UCSD-AML1 (cell line): Measurements from ENCODE around the gene CHRM5.
"Not testable (repeated sequence)": the region's sequence is repeated elsewhere in the genome, so short reads cannot be mapped to it uniquely, and the experiment has no call there.

Experiments
- DNase-seq: peaks from one replicate; lab custom pipeline; 2025; ENCODE audit not compliant: unreplicated experiment; lab: John Stamatoyannopoulos, UW

Gene CHRM5

DNA sequence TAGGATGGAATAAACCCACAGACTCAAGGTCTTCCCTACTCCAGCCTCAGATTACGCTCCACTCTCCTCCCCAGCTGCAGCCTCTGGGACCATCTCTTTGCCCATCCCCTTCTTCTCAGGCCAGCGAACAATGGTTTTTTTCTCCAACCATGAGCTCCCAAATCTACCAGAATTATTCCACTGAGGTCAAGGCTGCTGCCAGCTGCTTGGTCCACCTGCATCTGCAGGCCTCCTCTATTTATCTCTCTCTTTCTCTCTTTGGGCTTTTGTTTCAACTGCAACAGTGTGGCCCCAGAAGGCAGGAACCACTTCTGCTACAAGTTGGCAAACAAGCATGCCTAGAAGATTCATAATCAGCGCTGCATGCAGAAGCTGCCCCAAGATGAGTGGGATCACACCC lies 19.1 kb downstream of the CHRM5 start:
- DNase-seq: no peak

DNA sequence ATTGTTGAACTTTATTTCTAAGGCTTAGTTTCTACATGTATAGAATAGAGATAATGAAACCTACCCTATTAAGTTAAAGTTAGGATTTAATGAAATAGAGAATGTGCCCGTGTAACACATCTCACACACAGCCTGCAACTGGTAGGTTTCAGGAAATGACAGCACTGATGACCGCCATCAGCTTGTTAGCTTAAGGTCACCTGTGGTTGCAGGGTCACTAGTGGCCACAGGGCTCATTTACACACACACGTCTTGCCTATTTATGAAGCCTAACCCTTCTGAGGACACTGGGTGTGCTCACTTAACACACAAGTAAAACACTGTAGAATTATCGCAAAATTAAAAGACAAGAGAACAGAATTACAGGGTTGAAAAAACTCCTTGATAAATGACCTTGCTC lies 20.1 kb downstream of the CHRM5 start:
- no peak for DNase-seq

DNA sequence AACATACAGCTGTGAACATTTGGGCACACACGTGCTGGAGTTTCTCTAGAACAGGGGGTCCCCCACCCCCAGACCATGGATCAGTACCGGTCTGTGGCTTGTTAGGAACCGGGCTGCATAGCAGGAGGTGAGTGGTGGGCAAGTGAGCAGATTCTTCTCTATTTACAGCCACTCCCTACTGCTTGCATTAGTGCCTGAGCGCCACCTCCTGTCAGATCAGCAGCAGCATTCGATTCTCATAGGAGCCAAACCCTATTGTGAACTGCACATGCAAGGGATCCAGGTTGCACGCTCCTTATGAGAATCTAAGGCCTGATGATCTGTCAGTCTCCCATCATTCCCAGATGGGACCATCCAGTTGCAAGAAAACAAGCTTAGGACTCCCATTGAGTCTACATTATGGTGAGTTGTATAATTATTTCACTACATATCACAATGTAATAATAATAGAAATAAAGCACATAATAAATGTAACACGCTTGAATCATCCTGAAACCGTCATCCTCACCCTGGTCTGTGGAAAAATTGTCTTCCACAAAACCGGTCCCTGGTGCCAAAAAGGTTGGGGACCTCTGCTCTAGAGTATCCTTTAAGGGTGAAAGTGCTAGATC lies 25.8 kb downstream of the CHRM5 start:
- DNase-seq: peak; percentile 32

GRCh38 chr15:33995666-33996065 lies 27.4 kb downstream of the CHRM5 start:
- not testable (repeated sequence) for DNase-seq

- DNase-seq: no peak
These were observed 33.2 kb downstream of the CHRM5 start for GRCh38 chr15:34001536-34001935.

GRCh38 chr15:34006381-34006780 lies 38.1 kb downstream of the CHRM5 start:
- no peak for DNase-seq

DNA sequence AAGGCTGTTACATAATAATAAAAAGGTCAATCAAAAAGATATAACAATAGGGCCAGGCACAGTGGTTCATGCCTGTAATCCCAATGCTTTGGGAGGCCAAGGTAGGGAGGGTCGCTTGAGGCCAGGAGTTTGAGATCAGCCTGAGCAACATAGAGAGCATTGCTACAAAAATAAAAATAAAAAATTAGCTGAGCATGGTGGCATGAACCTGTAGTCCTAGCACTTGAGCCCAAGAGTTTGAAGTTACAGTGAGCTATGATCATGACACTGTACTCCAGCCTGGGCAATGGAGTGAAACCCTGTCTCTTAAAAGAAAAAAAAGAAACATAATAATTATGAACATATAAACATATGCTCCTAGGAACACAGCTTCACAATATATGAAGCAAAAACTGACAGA lies 41.4 kb downstream of the CHRM5 start:
- no peak for DNase-seq

DNA sequence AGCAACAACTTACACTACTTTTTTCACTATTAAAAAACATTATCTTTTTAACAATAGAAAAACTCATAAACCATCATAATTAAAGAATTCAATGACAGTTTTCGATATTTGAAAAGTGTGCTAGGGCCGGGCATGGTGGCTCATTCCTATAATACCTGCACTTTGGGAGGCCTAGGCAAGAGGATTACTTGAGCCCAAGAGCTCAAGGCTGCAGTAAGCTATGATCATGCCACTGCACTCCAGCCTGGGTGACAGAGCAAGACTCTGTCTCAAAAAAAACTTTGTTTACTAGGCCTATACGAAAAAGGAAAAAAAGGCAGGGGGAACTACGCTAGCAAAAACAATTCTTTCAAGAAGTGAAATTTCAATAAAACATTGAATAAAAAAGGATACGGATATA lies 42.6 kb downstream of the CHRM5 start:
- no peak for DNase-seq

DNA sequence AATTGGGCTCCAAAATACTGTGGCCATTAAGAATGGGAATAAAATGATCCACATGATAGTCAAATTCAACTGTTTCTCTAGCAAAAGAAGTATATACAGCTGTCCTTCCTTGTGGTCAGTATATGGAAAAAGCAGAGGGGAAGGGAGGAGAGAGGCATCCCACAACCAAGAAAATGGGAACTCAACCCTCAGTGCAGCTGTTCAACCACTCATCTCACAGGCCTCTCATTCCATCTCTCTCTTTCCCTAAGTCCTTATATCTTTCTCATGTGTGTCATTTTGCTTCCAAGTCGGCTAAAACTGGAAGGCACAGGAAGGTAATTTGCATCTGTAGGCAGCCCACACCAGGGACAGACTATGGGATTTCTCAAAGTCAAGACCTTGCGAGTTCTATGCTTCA lies 43.2 kb downstream of the CHRM5 start:
- no peak for DNase-seq

- no peak for DNase-seq
These were observed 44.2 kb downstream of the CHRM5 start for GRCh38 chr15:34012461-34013028.

- DNase-seq: no peak
These were observed 45.4 kb downstream of the CHRM5 start for GRCh38 chr15:34013746-34014145.

- no peak for DNase-seq
These were observed 46.3 kb downstream of the CHRM5 start for GRCh38 chr15:34014556-34014955.

DNA sequence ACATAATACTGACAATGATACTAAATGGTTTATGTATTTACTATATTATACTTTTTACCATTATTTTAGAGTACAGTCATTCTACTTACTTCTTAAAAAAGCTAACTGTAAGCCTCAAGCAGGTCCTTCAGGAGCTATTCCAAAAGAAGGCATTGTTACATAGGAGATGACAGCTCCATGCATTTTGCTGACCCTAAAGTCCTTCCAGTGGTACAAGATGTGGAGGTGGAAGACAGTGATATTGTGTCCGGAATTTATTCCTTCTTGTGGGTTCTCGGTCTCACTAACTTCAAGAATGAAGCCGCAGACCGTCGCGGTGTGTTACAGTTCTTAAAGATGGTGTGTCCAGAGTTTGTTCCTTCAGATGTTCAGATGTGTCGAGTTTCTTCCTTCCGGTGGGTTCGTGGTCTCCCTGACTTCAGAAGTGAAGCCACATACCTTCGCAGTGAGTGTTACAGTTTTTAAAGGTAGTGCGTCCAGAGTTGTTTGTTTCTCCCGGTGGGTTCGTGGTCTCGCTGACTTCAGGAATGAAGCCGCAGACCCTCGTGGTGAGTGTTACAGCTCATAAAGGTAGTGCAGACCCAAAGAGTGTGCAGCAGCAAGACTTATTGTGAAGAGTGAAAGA lies 49.8 kb downstream of the CHRM5 start:
- DNase-seq: no peak

DNA sequence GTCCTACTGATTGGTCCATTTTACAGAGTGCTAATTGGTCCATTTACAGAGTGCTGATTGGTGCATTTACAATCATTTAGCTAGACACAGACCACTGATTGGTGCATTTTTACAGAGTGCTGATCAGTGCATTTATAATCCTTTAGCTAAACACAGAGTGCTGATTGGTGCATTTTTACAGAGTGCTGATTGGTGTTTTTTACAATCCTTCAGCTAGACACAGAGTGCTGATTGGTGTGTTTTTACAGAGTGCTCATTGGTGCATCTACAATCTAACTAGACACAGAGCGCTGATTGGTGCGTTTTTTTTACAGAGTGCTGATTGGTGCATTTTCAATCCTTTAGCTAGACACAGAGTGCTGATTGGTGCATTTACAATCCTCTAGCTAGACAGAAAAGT lies 50.4 kb downstream of the CHRM5 start:
- DNase-seq: not testable (repeated sequence)

- no peak for DNase-seq
These were observed 51.2 kb downstream of the CHRM5 start for GRCh38 chr15:34019369-34019990.

GRCh38 chr15:34023907-34024306 lies 55.6 kb downstream of the CHRM5 start:
- no peak for DNase-seq

- DNase-seq: no peak
These were observed 57.0 kb downstream of the CHRM5 start for GRCh38 chr15:34025252-34025651.

DNA sequence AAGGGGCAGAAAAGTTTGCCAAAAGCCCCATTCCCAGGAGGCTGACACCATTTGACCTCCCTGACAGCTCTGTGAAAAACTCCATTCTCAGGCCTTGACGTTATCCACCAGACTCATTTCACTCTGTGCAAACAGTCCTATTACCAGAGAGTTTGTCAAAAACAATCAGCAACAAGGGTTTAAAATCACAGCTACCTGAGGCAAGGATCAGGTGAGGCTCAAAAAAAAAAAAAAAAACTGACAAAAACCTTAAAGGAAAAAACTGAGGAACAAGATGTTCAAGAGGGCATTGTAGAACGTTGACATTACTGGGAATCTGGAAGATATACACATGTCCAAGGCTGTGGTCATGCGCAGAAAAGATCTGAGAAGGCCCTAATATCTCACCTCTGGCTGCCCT lies 59.3 kb downstream of the CHRM5 start:
- no peak for DNase-seq

- DNase-seq: no peak
These were observed 63.9 kb downstream of the CHRM5 start for GRCh38 chr15:34031987-34032760.

- peak; percentile 82 for DNase-seq
These were observed 70.0 kb downstream of the CHRM5 start for GRCh38 chr15:34038023-34038870.
